HEK293 (cell line): ENCODE data around the gene SNAPIN.
A peak's percentile ranks its signal among the peaks of the same experiment; 100 is the strongest.

Source experiments
- CTCF ChIA-PET: fragments of 350-600 bp; formaldehyde crosslinking; extraction: SDS; loops from one replicate; lab custom pipeline; 2021; ENCODE audit warnings: antibody characterized with exemption; lab: Yijun Ruan, JAX
- POLR2A ChIA-PET: fragments of 300-600 bp; formaldehyde crosslinking; extraction: SDS; loops from one replicate; lab custom pipeline; 2020; ENCODE audit warnings: antibody characterized with exemption, inconsistent platforms; lab: Yijun Ruan, JAX
- H3K27ac ChIP-seq: fragments of 200-500 bp; sonication (Bioruptor generic); 2 replicates; pipeline ENCODE4 v1.5.1; 2014; ENCODE audit warnings: low read depth, low read length, control low read depth, inconsistent platforms; ENCODE audit errors: extremely low read depth
- H3K36me3 ChIP-seq, 2 experiments: fragments of 200-500 bp in 1 of 2; sonication (Bioruptor generic) in 1 of 2; 1 replicate in 1 of 2; 2 replicates in 1 of 2; pipeline ENCODE4 v1.5.1; 2014 to 2017; ENCODE audit warnings: inconsistent platforms in 2 of 2, low read length in 2 of 2; ENCODE audit not compliant: control insufficient read depth in 2 of 2, insufficient read depth in 1 of 2
- H3K4me1 ChIP-seq: fragments of 200-500 bp; sonication (Bioruptor generic); 2 replicates; pipeline ENCODE4 v1.5.1; 2014; ENCODE audit warnings: mild to moderate bottlenecking, low read length, inconsistent platforms; ENCODE audit not compliant: control insufficient read depth, insufficient read depth
- H3K4me3 ChIP-seq: 2 replicates; pipeline ENCODE4 v1.5.1; 2011; ENCODE audit warnings: low read depth, mild to moderate bottlenecking, control low read depth, low read length, moderate library complexity
- H3K9me3 ChIP-seq: fragments of 200-500 bp; sonication (Bioruptor generic); 2 replicates; pipeline ENCODE4 v1.5.1; 2014; ENCODE audit warnings: low read depth, low read length, inconsistent platforms; ENCODE audit not compliant: control insufficient read depth, insufficient read depth
- EGR2 ChIP-seq: fragments of 450-650 bp; formaldehyde crosslinking; IDR thresholded peaks from 2 replicates; pipeline ENCODE4 v1.5.1; 2016; ENCODE audit warnings: low read depth, missing biosample characterization, missing genetic modification characterization
- HOXC10 ChIP-seq: sonication (generic); formaldehyde crosslinking; IDR thresholded peaks from 2 replicates; pipeline ENCODE4 v1.8.1; 2023; ENCODE audit warnings: mild to moderate bottlenecking, missing genetic modification reagents
- PRDM10 ChIP-seq: fragments of 450-650 bp; formaldehyde crosslinking; IDR thresholded peaks from 2 replicates; pipeline ENCODE4 v1.5.1; 2016; ENCODE audit warnings: missing biosample characterization, missing genetic modification characterization
- SCRT2 ChIP-seq: fragments of 450-650 bp; formaldehyde crosslinking; IDR thresholded peaks from 2 replicates; pipeline ENCODE4 v1.5.1; 2016; ENCODE audit warnings: missing biosample characterization, missing genetic modification characterization
- ZFHX2 ChIP-seq: fragments of 450-650 bp; formaldehyde crosslinking; conservative IDR thresholded peaks from 2 replicates; pipeline ENCODE4 v1.5.1; 2016; ENCODE audit warnings: missing biosample characterization, missing genetic modification characterization
- ZFP69B ChIP-seq: fragments of 450-650 bp; formaldehyde crosslinking; IDR thresholded peaks from 2 replicates; pipeline ENCODE4 v1.5.1; 2016; ENCODE audit warnings: missing biosample characterization, missing genetic modification characterization
- ZNF37A ChIP-seq: fragments of 450-650 bp; IDR thresholded peaks from 2 replicates; pipeline ENCODE4 v1.5.1; 2018; ENCODE audit warnings: missing biosample characterization, missing genetic modification characterization
- ZNF548 ChIP-seq: fragments of 450-650 bp; formaldehyde crosslinking; IDR thresholded peaks from 2 replicates; pipeline ENCODE4 v1.5.1; 2016; ENCODE audit warnings: missing biosample characterization, missing genetic modification characterization
- ZNF561 ChIP-seq: fragments of 450-650 bp; IDR thresholded peaks from 2 replicates; pipeline ENCODE4 v1.5.1; 2018; ENCODE audit warnings: missing biosample characterization, missing genetic modification characterization, borderline replicate concordance
- ZNF610 ChIP-seq: fragments of 450-650 bp; formaldehyde crosslinking; IDR thresholded peaks from 2 replicates; pipeline ENCODE4 v1.5.1; 2016; ENCODE audit warnings: missing biosample characterization, missing genetic modification characterization, borderline replicate concordance
- ZNF658 ChIP-seq: fragments of 450-650 bp; formaldehyde crosslinking; IDR thresholded peaks from 2 replicates; pipeline ENCODE4; 2016; ENCODE audit warnings: missing biosample characterization, missing genetic modification characterization
- ZNF692 ChIP-seq: fragments of 450-650 bp; formaldehyde crosslinking; IDR thresholded peaks from 2 replicates; pipeline ENCODE4 v1.5.1; 2016; ENCODE audit warnings: missing biosample characterization, missing genetic modification characterization

SNAPIN gene

GRCh38 chr1:153684892-153685291 lies 26.4 kb downstream of the SNAPIN start:
- CTCF ChIA-PET, result interaction anchor here (0.6 to 1.3 kb wide), 2 partner anchors 9 to 64 kb away, joined by 4 to 6 read pairs; no protein-coding TSS in a partner anchor
- no peak overlapping the region for H3K4me3 ChIP-seq

GRCh38 chr1:153685544-153686340 lies 27.2 kb downstream of the SNAPIN start:
- POLR2A ChIA-PET, result no interaction called here

More at GRCh38 chr1:153684892-153685291, 26.4 kb downstream of the SNAPIN start:
- H3K27ac ChIP-seq, result no peak overlapping the region
- no peaks in the 10 kb centered on the region for H3K4me1 ChIP-seq
- no peaks in the 10 kb centered on the region for H3K9me3 ChIP-seq
- TF ChIP-seq SCRT2 (tag by site-specific recombination) (0 out of 2 replicates have a peak, but pooled peaks have one; percentile 16), ZFP69B (tag by site-specific recombination) (no peak)
- TF ChIP-seq, all 188 proteins: peak for 1
- POLR2A ChIA-PET, result interaction anchor here (0.7 kb wide), 1 partner anchor 339 kb away, joined by 14 read pairs; no protein-coding TSS in a partner anchor
- H3K36me3 ChIP-seq, result no peaks in the 10 kb centered on the region

GRCh38 chr1:153687346-153688125 lies 29.0 kb downstream of the SNAPIN start:
- Histone ChIP-seq H3K36me3 (no peaks in the 10 kb centered on the region), H3K27ac (no peak overlapping the region), H3K4me3 (no peak overlapping the region), H3K4me1 (no peaks in the 10 kb centered on the region), H3K9me3 (no peaks in the 10 kb centered on the region)
- TF ChIP-seq HOXC10 (CRISPR knock-in tag) (no peak), ZNF548 (tag by site-specific recombination) (no peak), ZNF610 (tag by site-specific recombination) (no peak), ZNF658 (tag by site-specific recombination) (no peak)
- POLR2A ChIA-PET, result interaction anchor here (0.7 kb wide), 1 partner anchor 40 kb away, joined by 3 read pairs; the partner anchor contains the start of gene INTS3
- CTCF ChIA-PET, result interaction anchor here (1.1 kb wide), 1 partner anchor 291 kb away, joined by 3 read pairs; no protein-coding TSS in a partner anchor

More at GRCh38 chr1:153685544-153686340, 27.2 kb downstream of the SNAPIN start:
- CTCF ChIA-PET, result interaction anchor here (0.5 to 1.3 kb wide), 3 partner anchors 9 to 794 kb away, joined by 3 to 4 read pairs (median 4); no protein-coding TSS in a partner anchor
- no peaks in the 10 kb centered on the region for H3K9me3 ChIP-seq
- no peaks in the 10 kb centered on the region for H3K4me1 ChIP-seq
- H3K36me3 ChIP-seq, result no peaks in the 10 kb centered on the region
- H3K4me3 ChIP-seq, result no peak overlapping the region
- no peak overlapping the region for H3K27ac ChIP-seq
- TF ChIP-seq ZNF561 (tag by site-specific recombination) (no peak), ZNF692 (tag by site-specific recombination) (peak; percentile 80), ZFP69B (tag by site-specific recombination) (peak; percentile 72)

GRCh38 chr1:153688276-153688675 lies 29.8 kb downstream of the SNAPIN start:
- no peak overlapping the region for H3K4me3 ChIP-seq
- POLR2A ChIA-PET, result no interaction called here
- H3K36me3 ChIP-seq, result no peaks in the 10 kb centered on the region
- CTCF ChIA-PET, result interaction anchor here (0.7 kb wide), 1 partner anchor 16 kb away, joined by 3 read pairs; no protein-coding TSS in a partner anchor
- peak; percentile 86 for TF ChIP-seq ZFHX2 (tag by site-specific recombination)
- no peak for TF ChIP-seq ZNF37A
- TF ChIP-seq EGR2 (tag by site-specific recombination), result peak; percentile 80
- TF ChIP-seq PRDM10 (tag by site-specific recombination), result no peak
- H3K4me1 ChIP-seq, result no peaks in the 10 kb centered on the region
- H3K9me3 ChIP-seq, result no peaks in the 10 kb centered on the region
- no peak overlapping the region for H3K27ac ChIP-seq
